ENCODE measurements around the gene ZKSCAN8. TPM values are rescaled to one million over a fixed set of nuclear protein-coding genes. Genes with fewer than 3 reads are reported as not detected.

ZKSCAN8 gene
- total and polyA plus RNA-seq, 2 donors (not counting 3 experiments of a cell fraction or from before 2014, with no cell fraction given): 9.4 to 19.7 TPM

- Histone ChIP-seq H3K4me3 (replicated peaks in 1 of 3; ENCODE audit: insufficient read depth in 1 of 3, low read depth in 1 of 3, low read length in 3 of 3) (peak overlapping the region; percentile 54 to 95 (median 90)), H2AFZ (ENCODE audit: low read depth, low read length) (peak overlapping the region; percentile 98), H3K27ac (ENCODE audit: insufficient read depth, low read depth, low read length) (peak overlapping the region; percentile 93), H3K9me3 (replicated peaks; ENCODE audit: control insufficient read depth, insufficient read depth, low read length) (no peaks in the 10 kb centered on the region), H3K79me2 (ENCODE audit: control insufficient read depth, insufficient read depth, low read length) (peaks cover 36% of the 10 kb centered on the region), H3K36me3 (ENCODE audit: control insufficient read depth in 2 of 2, extremely low read depth in 1 of 2, insufficient read depth in 2 of 2, low read length in 2 of 2) (peaks cover 0 to 2% of the 10 kb centered on the region in 2 experiments), H3K9ac (replicated peaks; ENCODE audit: extremely low read depth, insufficient read depth, low read length) (peak overlapping the region; percentile 85), H3K27me3 (ENCODE audit: control insufficient read depth in 2 of 2, insufficient read depth in 2 of 2, low read length in 2 of 2) (no peaks in the 10 kb centered on the region), H3K9me1 (replicated peaks; ENCODE audit: control insufficient read depth, extremely low read depth, insufficient read depth, low read length) (no peaks in the 10 kb centered on the region), H3K4me2 (ENCODE audit: insufficient read depth, low read length) (peak overlapping the region; percentile 100), H4K20me1 (replicated peaks; ENCODE audit: control insufficient read depth, extremely low read depth, insufficient read depth, low read length) (no peaks in the 10 kb centered on the region), H3K4me1 (ENCODE audit: control insufficient read depth, extremely low read depth, insufficient read depth, low read length) (peaks cover 27% of the 10 kb centered on the region)
- dilution Hi-C loops (cut with MboI; ENCODE audit: extremely low pct_ligation_motif_present, low sequenced_read_pairs) (no loop called here), intact Hi-C loops (cut with micrococcal nuclease) (loop anchor here (2.0 to 10.0 kb wide), 7 partner anchors 75 to 545 kb away; partner anchors contain the start of gene ZSCAN12)
- ChIA-PET POLR2A (interaction anchor here (1.4 kb wide), 1 partner anchor 198 kb away, joined by 3 read pairs; no protein-coding TSS in a partner anchor), CTCF (interaction anchor here (1.3 to 2.0 kb wide), 5 partner anchors 13 to 443 kb away, joined by 3 to 16 read pairs (median 4); partner anchors contain the start of gene ZSCAN16)
- BruUV-seq (replicated peaks): no TSS peak
- TF ChIP-seq POLR2AphosphoS5 (IDR thresholded peaks at IDR 0.05; ENCODE audit: insufficient read depth, low read depth, low read length) (no peak), MYC (IDR thresholded peaks at IDR 0.05; ENCODE audit: low read depth, low read length) (no peak), POLR2A (IDR thresholded peaks at IDR 0.05; ENCODE audit: low read depth, low read length) (no peak), FOS (IDR thresholded peaks at IDR 0.05; ENCODE audit: borderline replicate concordance, insufficient read depth, low read length) (no peak), CTCF (IDR thresholded peaks at IDR 0.05; ENCODE audit: extremely low read depth in 1 of 2, insufficient read depth in 1 of 2, low read depth in 1 of 2, low read length in 2 of 2) (no peak), MAX (IDR thresholded peaks at IDR 0.05; ENCODE audit: insufficient read depth, insufficient read length) (no peak), EZH2 (IDR thresholded peaks at IDR 0.05; ENCODE audit: borderline replicate concordance, low read depth, low read length, severe bottlenecking) (no peak)
- DNase-seq (ENCODE audit: low read depth, low spot score): no peak
- FAIRE-seq: peak; percentile 60
These were observed 4.1 kb upstream of the ZKSCAN8 start for GRCh38 chr6:28137505-28137981.

All from endothelial cell of umbilical vein (primary cell).